Measurements from ENCODE around the gene KIR2DL3.
"Not testable (repeated sequence)": the region's sequence is repeated elsewhere in the genome, so short reads cannot be mapped to it uniquely, and the experiment has no call there.

KIR2DL3 gene

DNA sequence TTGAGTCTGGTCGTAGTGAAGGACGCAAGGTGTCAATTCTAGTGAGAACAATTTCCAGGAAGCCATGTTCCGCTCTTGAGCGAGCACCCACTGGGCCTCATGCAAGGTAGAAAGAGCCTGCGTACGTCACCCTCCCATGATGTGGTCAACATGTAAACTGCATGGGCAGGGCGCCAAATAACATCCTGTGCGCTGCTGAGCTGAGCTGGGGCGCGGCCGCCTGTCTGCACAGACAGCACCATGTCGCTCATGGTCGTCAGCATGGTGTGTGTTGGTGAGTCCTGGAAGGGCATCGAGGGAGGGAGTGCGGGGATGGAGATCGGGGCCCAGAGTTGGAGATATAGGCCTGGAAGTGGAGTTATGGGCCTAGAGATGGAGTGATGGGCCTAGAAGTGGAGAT, at the start of gene KIR2DL3:
Gene KIR2DL3 (plus strand): TSS at position 208 of the 400 bp plus-strand sequence. CDS start 33 bp downstream, at position 241.
- not testable (repeated sequence) for H3K4me3 ChIP-seq (ENCODE audit: low read depth, low read length)

- no peak overlapping the region for H3K4me3 ChIP-seq (ENCODE audit: low read depth, low read length)
- no peak for TF ChIP-seq CTCF (IDR thresholded peaks at IDR 0.05; ENCODE audit: borderline replicate concordance, insufficient read depth, low read depth, low read length)
Observed at GRCh38 chr19:54691582-54692297, 46.6 kb upstream of the KIR2DL3 start.

GRCh38 chr19:54692298-54692615, 46.1 kb upstream of the KIR2DL3 start:
- TF ChIP-seq CTCF (IDR thresholded peaks at IDR 0.05; ENCODE audit: borderline replicate concordance, insufficient read depth, low read depth, low read length), result no peak
- H3K4me3 ChIP-seq (ENCODE audit: low read depth, low read length), result no peak overlapping the region

DNA sequence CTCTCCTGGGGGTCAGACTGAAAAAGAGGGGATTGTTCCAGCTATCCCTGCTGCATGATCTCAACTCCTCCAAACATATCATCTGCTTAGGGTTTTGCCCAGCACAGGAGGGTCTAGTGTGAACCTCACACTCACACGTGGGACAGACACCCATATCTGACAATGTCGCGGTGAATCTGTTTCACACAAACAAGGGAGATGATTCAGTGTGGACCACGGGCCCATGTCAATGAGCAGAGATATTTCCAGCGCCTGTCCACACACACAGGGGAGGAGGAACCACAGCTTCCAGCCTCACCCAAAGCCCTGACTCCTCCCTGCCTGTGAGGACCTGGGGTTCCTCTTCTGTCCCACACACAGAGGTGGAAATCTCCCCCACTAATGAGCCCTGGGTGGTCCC, 43.7 kb upstream of the KIR2DL3 start:
- TF ChIP-seq CTCF (IDR thresholded peaks at IDR 0.05; ENCODE audit: borderline replicate concordance, insufficient read depth, low read depth, low read length), result no peak
- no peak overlapping the region for H3K4me3 ChIP-seq (ENCODE audit: low read depth, low read length)

- TF ChIP-seq CTCF (IDR thresholded peaks at IDR 0.05; ENCODE audit: borderline replicate concordance, insufficient read depth, low read depth, low read length), result no peak
- no peak overlapping the region for H3K4me3 ChIP-seq (ENCODE audit: low read depth, low read length)
Observed at GRCh38 chr19:54696117-54696548, 42.2 kb upstream of the KIR2DL3 start.

GRCh38 chr19:54696766-54697165, 41.5 kb upstream of the KIR2DL3 start:
- TF ChIP-seq CTCF (IDR thresholded peaks at IDR 0.05; ENCODE audit: borderline replicate concordance, insufficient read depth, low read depth, low read length), result no peak
- no peak overlapping the region for H3K4me3 ChIP-seq (ENCODE audit: low read depth, low read length)

DNA sequence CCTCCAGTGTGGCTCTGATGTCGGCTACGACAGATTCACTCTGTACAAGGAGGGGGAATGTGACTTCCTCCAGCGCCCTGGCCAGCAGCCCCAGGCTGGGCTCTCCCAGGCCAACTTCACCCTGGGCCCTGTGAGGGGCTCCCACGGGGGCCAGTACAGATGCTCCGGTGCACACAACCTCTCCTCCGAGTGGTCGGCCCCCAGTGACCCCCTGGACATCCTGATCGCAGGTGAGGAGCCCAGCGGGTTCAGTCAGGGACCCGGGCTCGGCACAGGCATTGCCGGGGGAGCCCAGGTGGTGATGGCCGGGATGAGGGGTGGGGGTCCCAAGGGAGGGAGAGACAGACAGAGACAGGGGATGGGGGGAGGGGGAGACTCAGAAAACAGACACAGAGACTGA, 40.6 kb upstream of the KIR2DL3 start:
- H3K4me3 ChIP-seq (ENCODE audit: low read depth, low read length), result not testable (repeated sequence)

GRCh38 chr19:54704928-54705327, 33.4 kb upstream of the KIR2DL3 start:
- no peak overlapping the region for H3K4me3 ChIP-seq (ENCODE audit: low read depth, low read length)
- no peak for TF ChIP-seq CTCF (IDR thresholded peaks at IDR 0.05; ENCODE audit: borderline replicate concordance, insufficient read depth, low read depth, low read length)
